Endothelial cell of umbilical vein (primary cell): ENCODE results near the gene ATP8A1.

ENCODE experiments used
- CTCF ChIP-seq, 2 donors: IDR thresholded peaks; 1 replicate in 1 of 2; 2 replicates in 1 of 2; pipeline ENCODE4 v1.5.1; 2011; ENCODE audit warnings: low read length in 2 of 2, mild to moderate bottlenecking in 2 of 2, moderate library complexity in 2 of 2, control low read depth in 1 of 2, inconsistent platforms in 1 of 2, low read depth in 1 of 2; ENCODE audit not compliant: insufficient read depth in 1 of 2; ENCODE audit errors: extremely low read depth in 1 of 2
- EZH2 ChIP-seq: IDR thresholded peaks from 2 replicates; pipeline ENCODE4 v1.6.1; 2012; ENCODE audit warnings: borderline replicate concordance, low read depth, mild to moderate bottlenecking, moderate library complexity, low read length, inconsistent platforms; ENCODE audit not compliant: severe bottlenecking
- FOS ChIP-seq: IDR thresholded peaks from 2 replicates; pipeline ENCODE4 v1.6.1; 2011; ENCODE audit warnings: mild to moderate bottlenecking, low read length, moderate library complexity, borderline replicate concordance; ENCODE audit not compliant: insufficient read depth
- GATA2 ChIP-seq: IDR thresholded peaks from 2 replicates; pipeline ENCODE4 v1.7.0; 2011; ENCODE audit warnings: low read depth, mild to moderate bottlenecking, moderate library complexity, mixed read lengths, low read length; ENCODE audit not compliant: insufficient read length, insufficient read depth
- JUN ChIP-seq: IDR thresholded peaks from 2 replicates; pipeline ENCODE4 v1.6.1; 2011; ENCODE audit warnings: borderline replicate concordance, low read depth; ENCODE audit not compliant: insufficient read length, insufficient read depth
- MYC ChIP-seq: IDR thresholded peaks from one replicate; pipeline ENCODE4 v1.6.1; 2011; ENCODE audit warnings: mild to moderate bottlenecking, low read depth, low read length
- POLR2A ChIP-seq: IDR thresholded peaks from 2 replicates; pipeline ENCODE4 v1.6.1; 2012; ENCODE audit warnings: low read depth, mild to moderate bottlenecking, control low read depth, low read length
- POLR2AphosphoS5 ChIP-seq: IDR thresholded peaks from 2 replicates; pipeline ENCODE4 v1.6.1; 2012; ENCODE audit warnings: low read depth, mild to moderate bottlenecking, control low read depth, low read length, moderate library complexity; ENCODE audit not compliant: insufficient read depth
- TF ChIP-seq, protein P1 (sequence below): IDR thresholded peaks from 2 replicates; pipeline ENCODE4 v1.6.1; 2011; ENCODE audit not compliant: insufficient read depth, insufficient read length

DNA sequence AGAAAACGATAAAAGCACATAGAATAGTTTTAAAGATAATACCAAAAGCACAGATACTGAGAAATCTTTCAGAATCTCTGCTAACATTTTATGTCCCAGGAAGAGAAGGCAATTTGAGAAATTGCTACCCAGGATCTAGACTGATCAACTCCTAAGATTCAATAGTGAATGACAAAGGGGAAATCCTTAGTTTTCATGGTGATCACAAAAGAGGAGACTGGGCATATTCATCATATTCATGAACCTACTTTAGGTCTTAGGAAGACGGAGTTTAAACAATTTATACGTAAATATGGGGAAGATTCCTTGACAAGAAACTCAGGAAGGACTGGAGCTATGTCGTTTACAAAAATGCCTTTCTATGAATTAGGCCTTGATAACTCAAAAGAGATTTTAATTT lies 172.3 kb downstream of the ATP8A1 start:
- TF ChIP-seq EZH2: no peak
- no peak for TF ChIP-seq CTCF (IDR thresholded peaks at IDR 0.05; ENCODE audit: extremely low read depth in 1 of 2, insufficient read depth in 1 of 2, low read depth in 1 of 2, low read length in 2 of 2)
- TF ChIP-seq POLR2A: no peak
- no peak for TF ChIP-seq POLR2AphosphoS5
- TF ChIP-seq GATA2: no peak
- no peak for TF ChIP-seq MYC
- no peak for TF ChIP-seq FOS
- TF ChIP-seq, protein P1, sequence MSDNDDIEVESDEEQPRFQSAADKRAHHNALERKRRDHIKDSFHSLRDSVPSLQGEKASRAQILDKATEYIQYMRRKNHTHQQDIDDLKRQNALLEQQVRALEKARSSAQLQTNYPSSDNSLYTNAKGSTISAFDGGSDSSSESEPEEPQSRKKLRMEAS: no peak
- TF ChIP-seq JUN: no peak
